GM19351 (cell line): ENCODE data around the gene LYG2.
"Not testable (repeated sequence)": the region's sequence is repeated elsewhere in the genome, so short reads cannot be mapped to it uniquely, and the experiment has no call there.

Experiments used
- ATAC-seq: cut with Tn5 transposase; IDR thresholded peaks from one replicate; pipeline ENCODE4 v1.9.1; 2021; ENCODE audit warnings: mild to moderate bottlenecking, moderate library complexity; ENCODE audit not compliant: unreplicated experiment

The LYG2 gene

GRCh38 chr2:99255491-99256318, at the start of gene LYG2:
LYG2 (minus strand) TSS chr2:99255666; CDS start chr2:99254260, 1,406 bp downstream.
- ATAC-seq, result no peak

- not testable (repeated sequence) for ATAC-seq
Measured at GRCh38 chr2:99301097-99301496, 45.6 kb upstream of the LYG2 start, which contains the start of gene LYG1. LYG1 (minus strand) TSS chr2:99301197; CDS start chr2:99295670, 5,527 bp downstream.

- no peak for ATAC-seq
Measured at GRCh38 chr2:99299580-99299979, 44.1 kb upstream of the LYG2 start.

GRCh38 chr2:99297994-99298393, 42.5 kb upstream of the LYG2 start:
- ATAC-seq, result no peak

GRCh38 chr2:99285526-99285925, 30.1 kb upstream of the LYG2 start:
- ATAC-seq, result no peak

- no peak for ATAC-seq
Measured at GRCh38 chr2:99279969-99280695, 24.7 kb upstream of the LYG2 start.

- ATAC-seq, result no peak
Measured at GRCh38 chr2:99278793-99279291, 23.4 kb upstream of the LYG2 start.

GRCh38 chr2:99278195-99278765, 22.8 kb upstream of the LYG2 start:
- not testable (repeated sequence) for ATAC-seq

- ATAC-seq, result no peak
Measured at GRCh38 chr2:99275882-99276281, 20.4 kb upstream of the LYG2 start.

- no peak for ATAC-seq
Measured at GRCh38 chr2:99261242-99261641, 5.8 kb upstream of the LYG2 start.

GRCh38 chr2:99260184-99260583, 4.7 kb upstream of the LYG2 start:
- ATAC-seq, result no peak

- ATAC-seq, result no peak
Measured at GRCh38 chr2:99259465-99259864, 4.0 kb upstream of the LYG2 start.

- no peak for ATAC-seq
Measured at GRCh38 chr2:99256677-99257076, 1.2 kb upstream of the LYG2 start.

GRCh38 chr2:99249951-99250350, 5.5 kb downstream of the LYG2 start:
- no peak for ATAC-seq

- ATAC-seq, result no peak
Measured at GRCh38 chr2:99242151-99242550, 13.3 kb downstream of the LYG2 start.

GRCh38 chr2:99240431-99240830, 15.0 kb downstream of the LYG2 start:
- no peak for ATAC-seq

- ATAC-seq, result no peak
Measured at GRCh38 chr2:99238599-99238998, 16.9 kb downstream of the LYG2 start.

GRCh38 chr2:99233177-99233576, 22.3 kb downstream of the LYG2 start:
- ATAC-seq, result not testable (repeated sequence)

- no peak for ATAC-seq
Measured at GRCh38 chr2:99217929-99218501, 37.5 kb downstream of the LYG2 start.

- ATAC-seq, result no peak
Measured at GRCh38 chr2:99216096-99216495, 39.4 kb downstream of the LYG2 start.

GRCh38 chr2:99205491-99205890, 50.0 kb downstream of the LYG2 start:
- ATAC-seq, result no peak
